GM21723 (cell line): ENCODE measurements around the gene TMEM38B.
"Not testable (repeated sequence)": the region's sequence is repeated elsewhere in the genome, so short reads cannot be mapped to it uniquely, and the experiment has no call there.

Experiments
- ATAC-seq: cut with Tn5 transposase; IDR thresholded peaks from one replicate; pipeline ENCODE4 v1.9.1; 2021; ENCODE audit warnings: mild to moderate bottlenecking, moderate library complexity; ENCODE audit not compliant: unreplicated experiment

The TMEM38B gene

GRCh38 chr9:105681313-105681712 is 13.0 kb upstream of the TMEM38B start:
- ATAC-seq = no peak

- ATAC-seq = no peak
These were observed 12.6 kb upstream of the TMEM38B start for GRCh38 chr9:105681724-105682123.

GRCh38 chr9:105683688-105684275 is 10.6 kb upstream of the TMEM38B start:
- ATAC-seq = no peak

GRCh38 chr9:105686936-105687335 is 7.4 kb upstream of the TMEM38B start:
- ATAC-seq = no peak

GRCh38 chr9:105690742-105691141 is 3.6 kb upstream of the TMEM38B start:
- no peak for ATAC-seq

- peak; percentile 39 for ATAC-seq
These were observed 729 bp upstream of the TMEM38B start for GRCh38 chr9:105693435-105694189.

- ATAC-seq = peak; percentile 68
These were observed 674 bp downstream of the TMEM38B start for GRCh38 chr9:105694848-105695581.

GRCh38 chr9:105696219-105696793 is 2.0 kb downstream of the TMEM38B start:
- ATAC-seq = no peak

- ATAC-seq = no peak
These were observed 3.5 kb downstream of the TMEM38B start for GRCh38 chr9:105697871-105698270.

- ATAC-seq = no peak
These were observed 4.1 kb downstream of the TMEM38B start for GRCh38 chr9:105698348-105698870.

GRCh38 chr9:105700668-105701067 is 6.3 kb downstream of the TMEM38B start:
- ATAC-seq = no peak

- ATAC-seq = no peak
These were observed 6.8 kb downstream of the TMEM38B start for GRCh38 chr9:105701145-105701544.

GRCh38 chr9:105702207-105702606 is 7.9 kb downstream of the TMEM38B start:
- ATAC-seq = no peak

GRCh38 chr9:105703638-105704037 is 9.3 kb downstream of the TMEM38B start:
- not testable (repeated sequence) for ATAC-seq

- no peak for ATAC-seq
These were observed 11.8 kb downstream of the TMEM38B start for GRCh38 chr9:105706156-105706555.

- ATAC-seq = peak; percentile 74
These were observed 14.1 kb downstream of the TMEM38B start for GRCh38 chr9:105708405-105708804.

- ATAC-seq = no peak
These were observed 16.3 kb downstream of the TMEM38B start for GRCh38 chr9:105710638-105711037.

GRCh38 chr9:105711867-105712266 is 17.5 kb downstream of the TMEM38B start:
- no peak for ATAC-seq

GRCh38 chr9:105712297-105712696 is 18.0 kb downstream of the TMEM38B start:
- no peak for ATAC-seq

- no peak for ATAC-seq
These were observed 18.4 kb downstream of the TMEM38B start for GRCh38 chr9:105712773-105713172.

- no peak for ATAC-seq
These were observed 19.1 kb downstream of the TMEM38B start for GRCh38 chr9:105713260-105714019.
